ENCODE results near the gene DRC7.

Gene DRC7

GRCh38 chr16:57648125-57648524 is 46.5 kb upstream of the DRC7 start:
- DNase-seq (ENCODE audit: low read depth), result no peak
- no peak overlapping the region for H3K4me3 ChIP-seq (ENCODE audit: control insufficient read depth, low read depth, low read length)
- no peak for TF ChIP-seq CTCF (conservative IDR thresholded peaks at IDR 0.05; ENCODE audit: control insufficient read depth, insufficient read depth, low read depth, low read length)

GRCh38 chr16:57648581-57649442 is 45.8 kb upstream of the DRC7 start:
- DNase-seq (ENCODE audit: low read depth), result peak; percentile 73
- no peak overlapping the region for H3K4me3 ChIP-seq (ENCODE audit: control insufficient read depth, low read depth, low read length)
- TF ChIP-seq CTCF (conservative IDR thresholded peaks at IDR 0.05; ENCODE audit: control insufficient read depth, insufficient read depth, low read depth, low read length), result peak; percentile 100

- H3K4me3 ChIP-seq (ENCODE audit: control insufficient read depth, low read depth, low read length), result no peak overlapping the region
- TF ChIP-seq CTCF (conservative IDR thresholded peaks at IDR 0.05; ENCODE audit: control insufficient read depth, insufficient read depth, low read depth, low read length), result no peak
- no peak for DNase-seq (ENCODE audit: low read depth)
These were observed 45.2 kb upstream of the DRC7 start for GRCh38 chr16:57649443-57649751.

- no peak for TF ChIP-seq CTCF (conservative IDR thresholded peaks at IDR 0.05; ENCODE audit: control insufficient read depth, insufficient read depth, low read depth, low read length)
- no peak overlapping the region for H3K4me3 ChIP-seq (ENCODE audit: control insufficient read depth, low read depth, low read length)
- no peak for DNase-seq (ENCODE audit: low read depth)
These were observed 44.8 kb upstream of the DRC7 start for GRCh38 chr16:57649846-57650245.

- TF ChIP-seq CTCF (conservative IDR thresholded peaks at IDR 0.05; ENCODE audit: control insufficient read depth, insufficient read depth, low read depth, low read length), result no peak
- H3K4me3 ChIP-seq (ENCODE audit: control insufficient read depth, low read depth, low read length), result no peak overlapping the region
- DNase-seq (ENCODE audit: low read depth), result no peak
These were observed 43.0 kb upstream of the DRC7 start for GRCh38 chr16:57651344-57652333.

- H3K4me3 ChIP-seq (ENCODE audit: control insufficient read depth, low read depth, low read length), result no peak overlapping the region
- TF ChIP-seq CTCF (conservative IDR thresholded peaks at IDR 0.05; ENCODE audit: control insufficient read depth, insufficient read depth, low read depth, low read length), result no peak
- no peak for DNase-seq (ENCODE audit: low read depth)
These were observed 41.7 kb upstream of the DRC7 start for GRCh38 chr16:57652695-57653471.
